ENCODE data around the gene CNR1.

Gene CNR1

DNA sequence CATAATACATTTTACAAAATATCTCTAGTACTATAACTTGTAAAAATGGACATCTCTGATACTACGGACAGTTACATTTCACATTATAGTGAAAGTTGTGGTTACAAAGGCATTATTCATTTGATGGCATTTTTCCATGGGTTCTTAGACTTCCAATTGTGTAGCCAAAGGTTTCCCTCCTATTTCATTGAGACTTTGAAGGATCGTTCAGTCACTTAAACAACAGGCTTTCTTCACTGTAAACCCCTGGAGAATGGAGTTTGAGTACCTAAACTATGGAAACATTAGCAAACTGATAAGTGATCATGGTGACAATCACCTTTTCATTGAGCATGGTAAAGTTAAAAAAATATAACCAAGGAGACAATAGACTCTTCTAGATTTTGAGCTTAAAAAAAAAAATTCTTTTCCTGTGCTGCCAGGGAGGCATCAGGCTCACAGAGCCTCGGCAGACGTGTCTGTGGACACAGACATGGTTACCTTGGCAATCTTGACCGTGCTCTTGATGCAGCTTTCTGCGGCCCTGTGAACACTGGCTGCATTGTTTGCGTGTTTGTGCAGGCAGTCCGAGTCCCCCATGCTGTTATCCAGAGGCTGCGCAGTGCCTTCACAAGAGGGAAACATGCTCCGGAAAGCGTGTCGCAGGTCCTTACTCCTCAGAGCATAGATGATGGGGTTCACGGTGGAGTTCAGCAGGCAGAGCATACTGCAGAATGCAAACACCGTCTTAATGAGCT, 22.6 kb downstream of the CNR1 start:
- DNase-seq = no peak

DNA sequence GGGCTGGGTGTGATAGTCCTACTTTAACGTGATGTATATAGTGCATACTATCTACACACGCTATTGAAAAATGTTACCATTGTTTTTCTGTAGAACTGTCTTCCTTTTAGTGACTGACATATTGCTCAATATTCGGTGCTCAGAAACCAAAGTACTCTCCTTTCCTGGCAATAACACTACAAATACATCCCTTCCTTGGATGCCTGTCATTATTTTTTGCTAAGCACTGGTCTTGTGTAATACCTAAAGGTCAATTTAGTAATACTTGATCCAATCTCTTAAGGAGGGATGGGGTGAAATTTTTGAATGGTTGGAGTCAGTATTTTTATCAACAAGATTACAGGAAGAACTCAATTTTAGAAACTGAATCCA, 23.9 kb downstream of the CNR1 start:
- DNase-seq = no peak

GRCh38 chr6:88141561-88142296, 24.4 kb downstream of the CNR1 start:
- no peak for DNase-seq

DNA sequence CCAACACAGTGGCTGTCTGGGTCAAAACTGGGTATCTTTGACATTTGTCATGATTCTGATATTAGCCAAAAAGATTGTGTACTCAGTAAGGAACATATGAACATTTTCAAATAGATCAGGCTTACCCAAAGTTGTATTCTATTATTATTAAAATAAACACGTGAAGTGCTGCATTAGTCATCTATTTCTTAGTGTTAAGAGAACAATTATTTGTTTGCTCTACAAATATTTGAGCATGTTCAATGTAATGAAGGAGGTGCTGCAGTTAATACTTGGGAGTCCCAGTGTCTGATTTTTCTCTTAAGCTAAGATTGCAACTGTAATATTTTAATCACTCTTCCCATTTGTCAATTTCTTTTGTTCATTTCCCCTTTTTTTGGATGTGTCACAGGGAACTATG, 28.2 kb downstream of the CNR1 start:
- DNase-seq = no peak

DNA sequence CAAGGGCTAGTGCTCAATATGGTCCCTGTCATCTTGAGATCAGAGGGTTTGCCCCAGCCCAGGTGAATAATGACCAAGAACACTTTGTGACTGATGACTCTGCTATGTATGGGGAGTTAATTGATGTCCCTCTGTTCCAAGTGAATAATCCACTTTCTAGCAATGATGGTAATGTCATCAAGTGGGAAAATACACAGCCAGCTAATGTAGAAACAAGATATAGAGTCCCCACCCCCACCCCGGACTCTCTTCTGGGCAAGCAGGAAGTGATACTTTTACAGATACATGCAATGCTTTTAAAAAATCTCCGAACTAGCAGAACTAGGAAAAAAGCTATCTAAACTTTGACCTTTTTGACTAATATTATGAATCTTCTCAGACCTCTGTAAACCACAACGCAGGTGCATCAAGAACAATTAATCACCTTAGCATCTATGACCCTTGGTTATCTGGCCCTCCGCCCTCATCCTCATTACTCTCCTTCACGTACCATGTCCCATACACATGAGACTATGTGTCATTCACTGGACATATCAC, 30.5 kb downstream of the CNR1 start:
- DNase-seq = no peak

GRCh38 chr6:88134575-88134974, 31.6 kb downstream of the CNR1 start:
- no peak for DNase-seq

GRCh38 chr6:88133718-88134117, 32.4 kb downstream of the CNR1 start:
- no peak for DNase-seq

DNA sequence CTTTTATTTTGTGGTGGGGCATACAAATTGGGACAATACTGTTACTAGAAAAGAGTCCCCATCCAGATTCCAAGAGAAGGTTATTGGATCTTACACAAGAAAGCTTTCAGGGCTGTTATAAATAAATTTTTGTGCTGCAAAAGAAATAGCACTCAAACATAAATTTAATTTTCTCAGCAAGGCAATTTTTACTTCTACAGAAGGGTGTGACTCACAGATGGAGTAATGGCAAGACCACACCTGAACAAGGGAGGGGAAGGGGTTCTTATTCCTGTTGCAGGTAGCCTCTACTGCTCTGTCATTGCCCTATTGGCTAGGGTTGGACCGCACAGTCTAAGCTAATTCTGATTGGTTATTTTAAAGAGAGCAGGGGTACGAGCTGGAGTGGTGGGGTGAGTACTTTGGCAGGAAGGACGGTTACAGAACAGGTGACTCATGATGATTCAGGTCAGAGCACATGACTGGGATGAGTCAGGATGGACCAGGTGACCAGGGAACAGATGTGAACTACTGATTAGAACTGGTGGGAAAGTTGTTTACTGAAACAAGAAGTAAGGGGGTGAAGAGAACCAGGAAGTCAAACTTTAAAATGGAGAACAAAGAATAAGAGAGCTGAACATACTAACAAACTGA, 41.1 kb downstream of the CNR1 start:
- no peak for DNase-seq

DNA sequence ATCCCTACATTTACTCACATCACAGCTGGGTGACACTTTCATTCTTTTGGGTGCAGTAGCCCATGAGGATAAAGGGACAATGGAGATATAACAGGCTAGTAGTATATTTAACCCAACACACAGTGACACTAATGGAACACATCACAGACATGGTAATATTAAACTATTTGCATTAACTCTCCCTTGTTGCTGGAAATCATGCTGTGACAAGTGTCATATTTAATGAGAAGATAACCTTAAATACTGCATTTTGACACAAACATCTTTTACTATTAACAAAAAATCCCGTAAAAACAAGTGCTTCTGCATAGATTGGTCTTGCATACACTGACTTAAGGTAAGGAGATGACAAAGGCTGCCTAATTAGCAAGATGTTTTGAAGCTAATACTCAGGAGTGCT, 45.5 kb downstream of the CNR1 start:
- no peak for DNase-seq

- no peak for DNase-seq
Measured at GRCh38 chr6:88119769-88120168, 46.4 kb downstream of the CNR1 start.

GRCh38 chr6:88116276-88116675, 49.9 kb downstream of the CNR1 start:
- no peak for DNase-seq

DNA sequence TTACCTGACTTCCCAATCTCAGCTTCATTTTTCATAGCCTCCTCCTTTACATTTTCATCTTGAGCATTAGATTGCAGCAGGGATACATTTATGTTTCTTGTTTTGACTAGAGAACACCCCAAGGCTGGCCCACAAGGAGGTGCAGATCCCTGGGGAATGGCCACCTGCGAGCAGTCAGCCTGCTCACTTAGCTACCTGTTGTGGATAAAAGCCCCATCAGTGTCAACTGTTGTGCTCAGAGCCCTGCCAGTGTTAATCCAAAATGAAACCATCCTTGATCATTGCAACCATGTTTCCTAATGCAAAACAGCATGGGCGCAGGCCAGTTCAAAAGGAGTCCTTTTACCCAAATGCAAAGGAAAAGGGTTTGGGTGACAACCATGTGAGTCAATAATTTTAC, 50.8 kb downstream of the CNR1 start:
- no peak for DNase-seq

- DNase-seq = no peak
Measured at GRCh38 chr6:88114838-88115237, 51.3 kb downstream of the CNR1 start.

GRCh38 chr6:88111991-88112390, 54.2 kb downstream of the CNR1 start:
- DNase-seq = no peak

DNA sequence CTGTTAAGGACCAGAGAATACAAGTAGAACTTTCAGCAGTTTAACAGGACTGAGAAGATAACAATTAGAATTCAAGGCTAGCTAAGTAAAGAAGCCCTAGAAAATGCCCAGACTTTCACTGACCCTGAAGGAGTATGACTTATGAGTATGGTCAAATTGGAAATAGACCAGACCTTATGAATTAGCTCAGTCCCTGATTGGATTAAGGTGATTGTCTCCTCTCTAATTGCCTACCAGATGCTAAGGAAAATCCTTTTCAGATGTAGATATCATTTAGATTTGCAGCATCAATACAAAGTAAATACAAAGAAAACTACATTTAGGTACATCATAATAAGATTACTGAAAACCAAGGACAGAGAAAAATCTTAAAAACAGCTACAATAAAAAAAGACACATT, 58.9 kb downstream of the CNR1 start:
- no peak for DNase-seq

GRCh38 chr6:88105741-88106340, 60.3 kb downstream of the CNR1 start:
- DNase-seq = no peak
